ENCODE measurements around the gene MGAT5B.

GRCh38 chr17:76953946-76954345, 85.7 kb downstream of the MGAT5B start:
- TF ChIP-seq POLR2A (IDR thresholded peaks at IDR 0.05) (no peak), CTCF (IDR thresholded peaks at IDR 0.05 in 8 of 11, conservative IDR thresholded peaks at IDR 0.05 in 3 of 11) (no peak)
